ENCODE results near the gene CIDEC. TPM values are rescaled to one million over a fixed set of nuclear protein-coding genes. Genes with fewer than 3 reads are reported as not detected.

The CIDEC gene
- total and polyA plus RNA-seq, 2 of the 13 experiments (the other 11 are each of a cell fraction or from before 2014, with no cell fraction given): 2.5 to 10.4 TPM

DNA sequence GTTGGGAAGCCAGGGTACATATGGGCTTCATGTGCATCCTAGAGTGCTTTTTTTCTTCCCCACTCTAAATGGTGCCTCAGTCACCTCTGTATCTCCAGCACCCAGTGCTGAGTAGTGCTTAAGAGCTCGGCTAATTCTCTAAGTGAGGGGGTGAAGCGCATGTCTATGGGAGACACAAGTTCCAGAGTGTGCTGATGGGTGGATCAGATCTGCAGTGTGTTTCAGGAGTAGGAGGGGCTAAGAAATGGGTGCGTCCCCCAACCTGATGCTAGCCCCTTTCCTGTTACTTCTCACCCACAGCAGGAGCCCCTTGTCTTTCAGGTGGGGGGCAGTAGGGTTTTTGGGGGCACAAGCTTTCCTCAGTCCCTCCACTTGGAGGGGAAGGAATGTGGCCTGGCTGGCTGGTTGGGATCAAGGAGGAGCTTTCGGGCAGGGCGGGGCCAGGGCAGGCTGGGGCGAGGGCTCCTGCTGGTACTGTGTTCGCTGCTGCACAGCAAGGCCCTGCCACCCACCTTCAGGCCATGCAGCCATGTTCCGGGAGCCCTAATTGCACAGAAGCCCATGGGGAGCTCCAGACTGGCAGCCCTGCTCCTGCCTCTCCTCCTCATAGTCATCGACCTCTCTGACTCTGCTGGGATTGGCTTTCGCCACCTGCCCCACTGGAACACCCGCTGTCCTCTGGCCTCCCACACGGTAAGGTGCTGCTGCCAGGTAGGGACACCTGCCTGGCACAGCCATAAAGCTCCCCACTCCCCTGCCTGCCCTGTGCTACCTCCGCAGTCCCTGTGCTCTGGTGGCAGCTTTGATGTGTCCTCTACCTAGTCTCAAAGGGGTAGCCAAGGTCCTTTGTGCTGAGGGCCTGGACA lies 22.6 kb upstream of the CIDEC start, which contains the start of gene IL17RE (continued):
- TF ChIP-seq, protein P1, sequence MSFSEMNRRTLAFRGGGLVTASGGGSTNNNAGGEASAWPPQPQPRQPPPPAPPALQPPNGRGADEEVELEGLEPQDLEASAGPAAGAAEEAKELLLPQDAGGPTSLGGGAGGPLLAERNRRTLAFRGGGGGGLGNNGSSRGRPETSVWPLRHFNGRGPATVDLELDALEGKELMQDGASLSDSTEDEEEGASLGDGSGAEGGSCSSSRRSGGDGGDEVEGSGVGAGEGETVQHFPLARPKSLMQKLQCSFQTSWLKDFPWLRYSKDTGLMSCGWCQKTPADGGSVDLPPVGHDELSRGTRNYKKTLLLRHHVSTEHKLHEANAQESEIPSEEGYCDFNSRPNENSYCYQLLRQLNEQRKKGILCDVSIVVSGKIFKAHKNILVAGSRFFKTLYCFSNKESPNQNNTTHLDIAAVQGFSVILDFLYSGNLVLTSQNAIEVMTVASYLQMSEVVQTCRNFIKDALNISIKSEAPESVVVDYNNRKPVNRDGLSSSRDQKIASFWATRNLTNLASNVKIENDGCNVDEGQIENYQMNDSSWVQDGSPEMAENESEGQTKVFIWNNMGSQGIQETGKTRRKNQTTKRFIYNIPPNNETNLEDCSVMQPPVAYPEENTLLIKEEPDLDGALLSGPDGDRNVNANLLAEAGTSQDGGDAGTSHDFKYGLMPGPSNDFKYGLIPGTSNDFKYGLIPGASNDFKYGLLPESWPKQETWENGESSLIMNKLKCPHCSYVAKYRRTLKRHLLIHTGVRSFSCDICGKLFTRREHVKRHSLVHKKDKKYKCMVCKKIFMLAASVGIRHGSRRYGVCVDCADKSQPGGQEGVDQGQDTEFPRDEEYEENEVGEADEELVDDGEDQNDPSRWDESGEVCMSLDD (CRISPR knock-in tag; IDR thresholded peaks at IDR 0.05; ENCODE audit: borderline replicate concordance): no peak
- no peak for TF ChIP-seq U2AF2 (IDR thresholded peaks at IDR 0.05; ENCODE audit: low read depth, low read length)
- no peak for TF ChIP-seq ZNF841 (CRISPR knock-in tag; IDR thresholded peaks at IDR 0.05; ENCODE audit: borderline replicate concordance)
- TF ChIP-seq, protein P2, sequence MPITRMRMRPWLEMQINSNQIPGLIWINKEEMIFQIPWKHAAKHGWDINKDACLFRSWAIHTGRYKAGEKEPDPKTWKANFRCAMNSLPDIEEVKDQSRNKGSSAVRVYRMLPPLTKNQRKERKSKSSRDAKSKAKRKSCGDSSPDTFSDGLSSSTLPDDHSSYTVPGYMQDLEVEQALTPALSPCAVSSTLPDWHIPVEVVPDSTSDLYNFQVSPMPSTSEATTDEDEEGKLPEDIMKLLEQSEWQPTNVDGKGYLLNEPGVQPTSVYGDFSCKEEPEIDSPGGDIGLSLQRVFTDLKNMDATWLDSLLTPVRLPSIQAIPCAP (CRISPR knock-in tag; IDR thresholded peaks at IDR 0.05; ENCODE audit: low read depth): no peak
- TF ChIP-seq TSC22D2 (CRISPR knock-in tag; IDR thresholded peaks at IDR 0.05; ENCODE audit: borderline replicate concordance): no peak
- TF ChIP-seq, protein P3, sequence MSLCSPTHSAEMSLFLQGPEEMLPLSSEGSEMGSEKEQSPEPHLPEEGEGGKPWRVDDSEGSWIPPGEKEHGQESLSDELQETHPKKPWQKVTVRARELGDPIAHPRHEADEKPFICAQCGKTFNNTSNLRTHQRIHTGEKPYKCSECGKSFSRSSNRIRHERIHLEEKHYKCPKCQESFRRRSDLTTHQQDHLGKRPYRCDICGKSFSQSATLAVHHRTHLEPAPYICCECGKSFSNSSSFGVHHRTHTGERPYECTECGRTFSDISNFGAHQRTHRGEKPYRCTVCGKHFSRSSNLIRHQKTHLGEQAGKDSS (CRISPR knock-in tag; IDR thresholded peaks at IDR 0.05; ENCODE audit: borderline replicate concordance, low read depth): peak; percentile 42; the same call in 1 of the 2 replicates
- no peak; the same call in 1 of the 2 replicates for TF ChIP-seq RCOR2 (CRISPR knock-in tag; IDR thresholded peaks at IDR 0.05)
- TF ChIP-seq FOXP1 (IDR thresholded peaks at IDR 0.05): no peak
- no peak for TF ChIP-seq FOXP1 (CRISPR knock-in tag; IDR thresholded peaks at IDR 0.05)
- TF ChIP-seq, protein P4, sequence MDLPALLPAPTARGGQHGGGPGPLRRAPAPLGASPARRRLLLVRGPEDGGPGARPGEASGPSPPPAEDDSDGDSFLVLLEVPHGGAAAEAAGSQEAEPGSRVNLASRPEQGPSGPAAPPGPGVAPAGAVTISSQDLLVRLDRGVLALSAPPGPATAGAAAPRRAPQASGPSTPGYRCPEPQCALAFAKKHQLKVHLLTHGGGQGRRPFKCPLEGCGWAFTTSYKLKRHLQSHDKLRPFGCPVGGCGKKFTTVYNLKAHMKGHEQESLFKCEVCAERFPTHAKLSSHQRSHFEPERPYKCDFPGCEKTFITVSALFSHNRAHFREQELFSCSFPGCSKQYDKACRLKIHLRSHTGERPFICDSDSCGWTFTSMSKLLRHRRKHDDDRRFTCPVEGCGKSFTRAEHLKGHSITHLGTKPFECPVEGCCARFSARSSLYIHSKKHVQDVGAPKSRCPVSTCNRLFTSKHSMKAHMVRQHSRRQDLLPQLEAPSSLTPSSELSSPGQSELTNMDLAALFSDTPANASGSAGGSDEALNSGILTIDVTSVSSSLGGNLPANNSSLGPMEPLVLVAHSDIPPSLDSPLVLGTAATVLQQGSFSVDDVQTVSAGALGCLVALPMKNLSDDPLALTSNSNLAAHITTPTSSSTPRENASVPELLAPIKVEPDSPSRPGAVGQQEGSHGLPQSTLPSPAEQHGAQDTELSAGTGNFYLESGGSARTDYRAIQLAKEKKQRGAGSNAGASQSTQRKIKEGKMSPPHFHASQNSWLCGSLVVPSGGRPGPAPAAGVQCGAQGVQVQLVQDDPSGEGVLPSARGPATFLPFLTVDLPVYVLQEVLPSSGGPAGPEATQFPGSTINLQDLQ (CRISPR knock-in tag; IDR thresholded peaks at IDR 0.05): no peak
- no peak for TF ChIP-seq KLF16 (CRISPR knock-in tag; IDR thresholded peaks at IDR 0.05)
- TF ChIP-seq ZFP41 (CRISPR knock-in tag; IDR thresholded peaks at IDR 0.05; ENCODE audit: borderline replicate concordance): no peak
- TF ChIP-seq ZNF660 (CRISPR knock-in tag; IDR thresholded peaks at IDR 0.05; ENCODE audit: borderline replicate concordance, low read depth): no peak
- TF ChIP-seq REXO4 (CRISPR knock-in tag; IDR thresholded peaks at IDR 0.05; ENCODE audit: borderline replicate concordance): no peak
- TF ChIP-seq ZNF850 (CRISPR knock-in tag; conservative IDR thresholded peaks at IDR 0.05): no peak
- TF ChIP-seq, protein P5, sequence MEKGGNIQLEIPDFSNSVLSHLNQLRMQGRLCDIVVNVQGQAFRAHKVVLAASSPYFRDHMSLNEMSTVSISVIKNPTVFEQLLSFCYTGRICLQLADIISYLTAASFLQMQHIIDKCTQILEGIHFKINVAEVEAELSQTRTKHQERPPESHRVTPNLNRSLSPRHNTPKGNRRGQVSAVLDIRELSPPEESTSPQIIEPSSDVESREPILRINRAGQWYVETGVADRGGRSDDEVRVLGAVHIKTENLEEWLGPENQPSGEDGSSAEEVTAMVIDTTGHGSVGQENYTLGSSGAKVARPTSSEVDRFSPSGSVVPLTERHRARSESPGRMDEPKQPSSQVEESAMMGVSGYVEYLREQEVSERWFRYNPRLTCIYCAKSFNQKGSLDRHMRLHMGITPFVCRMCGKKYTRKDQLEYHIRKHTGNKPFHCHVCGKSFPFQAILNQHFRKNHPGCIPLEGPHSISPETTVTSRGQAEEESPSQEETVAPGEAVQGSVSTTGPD (CRISPR knock-in tag; IDR thresholded peaks at IDR 0.05): 0 out of 2 replicates have a peak, but pooled peaks have one; percentile 48
- TF ChIP-seq ZFP36L2 (CRISPR knock-in tag; IDR thresholded peaks at IDR 0.05): peak; percentile 50; the same call in 1 of the 2 replicates

Data from HepG2 (cell line).